Activated T-helper 1 cell treated with Interleukin-2 at 50 U/mL for 16 hours (primary cell): ENCODE measurements around the gene FXYD3.

Source experiments
- DNase-seq: peaks from one replicate; pipeline ENCODE4 v3.0.0-alpha.2; 2020; ENCODE audit warnings: low read depth

Gene FXYD3

GRCh38 chr19:35106291-35106583, 9.4 kb upstream of the FXYD3 start:
- no peak for DNase-seq

GRCh38 chr19:35106898-35107541, 8.6 kb upstream of the FXYD3 start:
- no peak for DNase-seq

- no peak for DNase-seq
Measured at GRCh38 chr19:35107545-35107944, 8.1 kb upstream of the FXYD3 start.

- no peak for DNase-seq
Measured at GRCh38 chr19:35108730-35109129, 6.9 kb upstream of the FXYD3 start.

GRCh38 chr19:35109395-35110112, 6.1 kb upstream of the FXYD3 start:
- no peak for DNase-seq

- DNase-seq, result no peak
Measured at GRCh38 chr19:35110974-35111373, 4.6 kb upstream of the FXYD3 start.

- no peak for DNase-seq
Measured at GRCh38 chr19:35112995-35113688, 2.5 kb upstream of the FXYD3 start.

GRCh38 chr19:35114353-35115176, 1.1 kb upstream of the FXYD3 start:
- DNase-seq, result peak; percentile 44

- no peak for DNase-seq
Measured at GRCh38 chr19:35116072-35116801, 614 bp downstream of the FXYD3 start.

GRCh38 chr19:35117116-35117515, 1.5 kb downstream of the FXYD3 start:
- no peak for DNase-seq

GRCh38 chr19:35117799-35118198, 2.2 kb downstream of the FXYD3 start:
- DNase-seq, result no peak

GRCh38 chr19:35118268-35119020, 2.8 kb downstream of the FXYD3 start:
- no peak for DNase-seq

- no peak for DNase-seq
Measured at GRCh38 chr19:35119091-35119490, 3.5 kb downstream of the FXYD3 start.

GRCh38 chr19:35119578-35120155, 4.0 kb downstream of the FXYD3 start:
- DNase-seq, result no peak

- no peak for DNase-seq
Measured at GRCh38 chr19:35120492-35120891, 4.9 kb downstream of the FXYD3 start.

- DNase-seq, result no peak
Measured at GRCh38 chr19:35120898-35121297, 5.3 kb downstream of the FXYD3 start.

- DNase-seq, result no peak
Measured at GRCh38 chr19:35122687-35123551, 7.3 kb downstream of the FXYD3 start.

GRCh38 chr19:35123573-35123972, 8.0 kb downstream of the FXYD3 start:
- DNase-seq, result no peak
